Esophagus muscularis mucosa (tissue), 4 donors: Measurements from ENCODE around the gene TLE4. TPM values are rescaled to one million over a fixed set of nuclear protein-coding genes. Genes with fewer than 3 reads are reported as not detected.
A peak's percentile ranks its signal among the peaks of the same experiment; 100 is the strongest.

Experiments
- DNase-seq: peaks from one replicate; pipeline ENCODE4 v3.0.0-alpha.2; 2017; ENCODE audit errors: extremely low spot score
- H3K27ac ChIP-seq, 4 donors: fragments of 200-600 bp; sonication (generic); replicated peaks in 1 of 4; 1 replicate in 3 of 4; 2 replicates in 1 of 4; pipeline ENCODE4 v1.5.1; 2016 to 2019; ENCODE audit warnings: mild to moderate bottlenecking in 1 of 4
- H3K27me3 ChIP-seq, 4 donors: fragments of 200-600 bp; sonication (generic); one replicate each; pipeline versions ENCODE4 v1.5.1 to v1.6.0; 2016 to 2019
- H3K36me3 ChIP-seq, 4 donors: fragments of 200-600 bp; sonication (generic); one replicate each; pipeline ENCODE4 v1.5.1; 2016 to 2019
- H3K4me1 ChIP-seq, 4 donors: fragments of 200-600 bp; sonication (generic); one replicate each; pipeline ENCODE4 v1.5.1; 2016 to 2019
- H3K4me3 ChIP-seq, 4 donors: fragments of 200-600 bp; sonication (generic); 1 replicate in 2 of 4; 2 replicates in 2 of 4; pipeline ENCODE4 v1.5.1; 2016 to 2019; ENCODE audit warnings: mild to moderate bottlenecking in 4 of 4, moderate library complexity in 1 of 4
- H3K9me3 ChIP-seq, 4 donors: fragments of 200-600 bp; sonication (generic); 1 replicate in 3 of 4; 2 replicates in 1 of 4; pipeline ENCODE4 v1.5.1; 2016 to 2019
- EP300 ChIP-seq: sonication (generic); formaldehyde crosslinking; IDR thresholded peaks from one replicate; pipeline ENCODE4 v1.6.1; 2017; ENCODE audit warnings: antibody characterized with exemption
- POLR2A ChIP-seq: fragments of 450-650 bp; IDR thresholded peaks from one replicate; pipeline ENCODE4 v1.6.1; 2017; ENCODE audit warnings: antibody characterized with exemption, moderate library complexity, mild to moderate bottlenecking, low read depth
- POLR2AphosphoS5 ChIP-seq, 2 donors: sonication (generic); formaldehyde crosslinking; IDR thresholded peaks; one replicate each; pipeline ENCODE4 v1.6.1; 2017; ENCODE audit warnings: antibody characterized with exemption in 2 of 2
- WGBS: methylation state at CpG from one replicate; pipeline ENCODE4 v1.1.5; 2018; 5-methylcytosine and 5-hydroxymethylcytosine counted together
- intact Hi-C: fragments of 100-400 bp; cut with DNase I; formaldehyde crosslinking; loops from one replicate; pipeline ENCODE4 v1.15.1; 2023
- total RNA-seq, 4 donors: library from RNA; depleted of rRNA; stranded (reverse); fragments of >200 nt; gene quantifications; one replicate each; pipeline versions ENCODE4 v1.1.0 to v1.2.1, GENCODE V29; 2016
- TF ChIP-seq, protein P1 (sequence below), 3 experiments: fragments of 200-600 bp in 2 of 3; fragments of 450-650 bp in 1 of 3; sonication (generic) in 2 of 3; IDR thresholded peaks; one replicate each; pipeline ENCODE4 v1.5.1; 2017 to 2019; ENCODE audit warnings: antibody characterized with exemption in 3 of 3, mild to moderate bottlenecking in 2 of 3, moderate library complexity in 1 of 3

TLE4 gene
- total RNA-seq, 4 donors from 2014 or later = 30.0 to 36.1 (median 34.3) TPM

- Histone ChIP-seq H3K27ac (peak overlapping the region; percentile 77 to 82 (median 80)), H3K27me3 (peaks cover 0 to 8% (median 0%) of the 10 kb centered on the region in 4 donors), H3K4me3 (peak overlapping the region; percentile 69 to 100 (median 99)), H3K4me1 (peaks cover 14 to 31% (median 29%) of the 10 kb centered on the region in 4 donors), H3K9me3 (peaks cover 0 to 7% (median 3%) of the 10 kb centered on the region in 4 donors), H3K36me3 (no peaks in the 10 kb centered on the region)
- WGBS = 2% methylated on average over 32 of the region's 69 CpGs
- DNase-seq = no peak
- intact Hi-C loops = loop anchor here (10.0 kb wide), 1 partner anchor 604 kb away; no protein-coding TSS in a partner anchor
- TF ChIP-seq EP300 (no peak), POLR2A (no peak), POLR2AphosphoS5 (IDR thresholded peaks at IDR 0.05) (no peak)
- TF ChIP-seq, protein P1, sequence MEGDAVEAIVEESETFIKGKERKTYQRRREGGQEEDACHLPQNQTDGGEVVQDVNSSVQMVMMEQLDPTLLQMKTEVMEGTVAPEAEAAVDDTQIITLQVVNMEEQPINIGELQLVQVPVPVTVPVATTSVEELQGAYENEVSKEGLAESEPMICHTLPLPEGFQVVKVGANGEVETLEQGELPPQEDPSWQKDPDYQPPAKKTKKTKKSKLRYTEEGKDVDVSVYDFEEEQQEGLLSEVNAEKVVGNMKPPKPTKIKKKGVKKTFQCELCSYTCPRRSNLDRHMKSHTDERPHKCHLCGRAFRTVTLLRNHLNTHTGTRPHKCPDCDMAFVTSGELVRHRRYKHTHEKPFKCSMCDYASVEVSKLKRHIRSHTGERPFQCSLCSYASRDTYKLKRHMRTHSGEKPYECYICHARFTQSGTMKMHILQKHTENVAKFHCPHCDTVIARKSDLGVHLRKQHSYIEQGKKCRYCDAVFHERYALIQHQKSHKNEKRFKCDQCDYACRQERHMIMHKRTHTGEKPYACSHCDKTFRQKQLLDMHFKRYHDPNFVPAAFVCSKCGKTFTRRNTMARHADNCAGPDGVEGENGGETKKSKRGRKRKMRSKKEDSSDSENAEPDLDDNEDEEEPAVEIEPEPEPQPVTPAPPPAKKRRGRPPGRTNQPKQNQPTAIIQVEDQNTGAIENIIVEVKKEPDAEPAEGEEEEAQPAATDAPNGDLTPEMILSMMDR (IDR thresholded peaks at IDR 0.05) = no peak
These were observed 1.1 kb upstream of the TLE4 start for GRCh38 chr9:79570448-79571308.

GRCh38 chr9:79572032-79572607 is 355 bp downstream of the TLE4 start:
- WGBS = under 1% methylated on average over 36 of the region's 48 CpGs
- Histone ChIP-seq H3K9me3 (peaks cover 0 to 7% (median 3%) of the 10 kb centered on the region in 4 donors), H3K36me3 (no peaks in the 10 kb centered on the region), H3K27ac (peak overlapping the region; percentile 95 to 97 (median 96)), H3K27me3 (peaks cover 0 to 2% (median 0%) of the 10 kb centered on the region in 4 donors), H3K4me3 (peak overlapping the region; percentile 85 to 100 (median 99)), H3K4me1 (peaks cover 14 to 44% (median 36%) of the 10 kb centered on the region in 4 donors)
- TF ChIP-seq POLR2A (no peak), POLR2AphosphoS5 (IDR thresholded peaks at IDR 0.05) (no peak), EP300 (no peak)
- TF ChIP-seq, protein P1 (IDR thresholded peaks at IDR 0.05) = no peak
- DNase-seq = peak; percentile 90
- intact Hi-C loops = loop anchor here (10.0 kb wide), 1 partner anchor 603 kb away; no protein-coding TSS in a partner anchor

- no peaks in the 10 kb centered on the region for H3K27me3 ChIP-seq
- DNase-seq = peak; percentile 91
- peaks cover 0 to 4% (median under 1%) of the 10 kb centered on the region in 4 donors for H3K9me3 ChIP-seq
- H3K27ac ChIP-seq = peak overlapping the region; percentile 95 to 97 (median 96)
- H3K36me3 ChIP-seq = no peaks in the 10 kb centered on the region
- peak overlapping the region; percentile 85 to 100 (median 99) for H3K4me3 ChIP-seq
- intact Hi-C loops = loop anchor here (10.0 kb wide), 1 partner anchor 602 kb away; no protein-coding TSS in a partner anchor
- H3K4me1 ChIP-seq = peaks cover 14 to 46% (median 41%) of the 10 kb centered on the region in 4 donors
- TF ChIP-seq, protein P1 (IDR thresholded peaks at IDR 0.05) = no peak
- TF ChIP-seq POLR2AphosphoS5 (IDR thresholded peaks at IDR 0.05) (no peak), POLR2A (no peak), EP300 (no peak)
- no CpG with 5 or more reads among the region's 115 CpGs for WGBS
These were observed 1.0 kb downstream of the TLE4 start for GRCh38 chr9:79572608-79573411.

DNA sequence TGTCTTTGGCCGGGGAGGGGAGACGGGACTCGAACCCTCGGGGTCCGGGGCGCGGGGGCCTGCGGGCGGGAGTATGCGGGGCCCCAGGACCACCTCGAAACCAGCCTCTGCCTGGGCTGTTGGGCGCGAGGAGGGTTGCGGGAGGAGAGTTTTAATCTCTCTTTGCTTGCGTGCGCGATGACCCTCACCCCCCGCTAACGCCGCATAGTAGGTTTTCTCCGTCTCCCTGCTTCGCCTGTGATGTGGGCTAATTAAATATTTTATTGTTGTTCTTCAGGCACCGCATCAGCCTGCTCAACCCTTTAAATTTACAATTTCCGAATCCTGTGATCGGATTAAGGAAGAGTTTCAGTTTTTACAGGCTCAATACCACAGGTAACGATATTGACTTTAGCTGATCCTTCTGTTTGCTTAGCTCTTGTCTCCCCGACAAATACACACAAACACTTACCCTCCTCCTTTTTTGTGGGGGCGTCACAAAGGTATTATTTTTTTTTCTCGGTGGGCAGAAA is 1.7 kb downstream of the TLE4 start:
- peaks cover 18 to 52% (median 46%) of the 10 kb centered on the region in 4 donors for H3K4me1 ChIP-seq
- H3K27me3 ChIP-seq = no peaks in the 10 kb centered on the region
- H3K9me3 ChIP-seq = no peaks in the 10 kb centered on the region
- H3K27ac ChIP-seq = peak overlapping the region; percentile 95 to 97 (median 96)
- peak; percentile 37 for DNase-seq
- 6% methylated on average over 15 of the region's 29 CpGs for WGBS
- H3K36me3 ChIP-seq = no peaks in the 10 kb centered on the region
- intact Hi-C loops = loop anchor here (10.0 kb wide), 1 partner anchor 601 kb away; no protein-coding TSS in a partner anchor
- TF ChIP-seq POLR2A = no peak
- TF ChIP-seq, protein P1 (IDR thresholded peaks at IDR 0.05) = no peak
- peak overlapping the region; percentile 85 to 100 (median 99) for H3K4me3 ChIP-seq
